Parathyroid adenoma (tissue), 2 donors: ENCODE results near the gene RFT1.

ENCODE experiments used
- H2AFZ ChIP-seq: fragments of 300-600 bp; sonication (generic); one replicate; pipeline ENCODE4 v1.7.0; 2017; ENCODE audit warnings: antibody characterized with exemption, mild to moderate bottlenecking
- H3K27ac ChIP-seq: fragments of 300-600 bp; sonication (generic); one replicate; pipeline ENCODE4 v1.7.0; 2017
- H3K27me3 ChIP-seq: fragments of 300-600 bp; sonication (generic); one replicate; pipeline ENCODE4 v1.7.0; 2017; ENCODE audit warnings: low read length; ENCODE audit not compliant: control insufficient read depth, insufficient read depth
- H3K36me3 ChIP-seq: fragments of 300-600 bp; sonication (generic); one replicate; pipeline ENCODE4 v1.7.0; 2017; ENCODE audit warnings: low read length; ENCODE audit not compliant: control insufficient read depth, insufficient read depth
- H3K4me1 ChIP-seq: fragments of 300-600 bp; sonication (generic); one replicate; pipeline ENCODE4 v1.7.0; 2017; ENCODE audit warnings: control low read depth
- H3K4me2 ChIP-seq: fragments of 300-600 bp; sonication (generic); one replicate; pipeline ENCODE4 v1.7.0; 2017; ENCODE audit warnings: low read length
- H3K4me3 ChIP-seq: fragments of 300-600 bp; sonication (generic); one replicate; pipeline ENCODE4 v1.7.0; 2017; ENCODE audit warnings: low read depth, low read length
- H3K79me2 ChIP-seq: fragments of 300-600 bp; sonication (generic); one replicate; pipeline ENCODE4 v1.7.0; 2017; ENCODE audit warnings: control low read depth
- H3K9ac ChIP-seq: fragments of 300-600 bp; sonication (generic); one replicate; pipeline ENCODE4 v1.7.0; 2017; ENCODE audit warnings: mild to moderate bottlenecking
- H3K9me3 ChIP-seq: fragments of 300-600 bp; sonication (generic); one replicate; pipeline ENCODE4 v1.7.0; 2017; ENCODE audit warnings: low read length; ENCODE audit not compliant: control insufficient read depth
- TF ChIP-seq, protein P1 (sequence below): fragments of 300-600 bp; sonication (generic); IDR thresholded peaks from one replicate; pipeline ENCODE4 v1.7.0; 2017; ENCODE audit warnings: antibody characterized with exemption, mild to moderate bottlenecking
- donor health status: primary hyperparathyroidism.

The RFT1 gene

DNA sequence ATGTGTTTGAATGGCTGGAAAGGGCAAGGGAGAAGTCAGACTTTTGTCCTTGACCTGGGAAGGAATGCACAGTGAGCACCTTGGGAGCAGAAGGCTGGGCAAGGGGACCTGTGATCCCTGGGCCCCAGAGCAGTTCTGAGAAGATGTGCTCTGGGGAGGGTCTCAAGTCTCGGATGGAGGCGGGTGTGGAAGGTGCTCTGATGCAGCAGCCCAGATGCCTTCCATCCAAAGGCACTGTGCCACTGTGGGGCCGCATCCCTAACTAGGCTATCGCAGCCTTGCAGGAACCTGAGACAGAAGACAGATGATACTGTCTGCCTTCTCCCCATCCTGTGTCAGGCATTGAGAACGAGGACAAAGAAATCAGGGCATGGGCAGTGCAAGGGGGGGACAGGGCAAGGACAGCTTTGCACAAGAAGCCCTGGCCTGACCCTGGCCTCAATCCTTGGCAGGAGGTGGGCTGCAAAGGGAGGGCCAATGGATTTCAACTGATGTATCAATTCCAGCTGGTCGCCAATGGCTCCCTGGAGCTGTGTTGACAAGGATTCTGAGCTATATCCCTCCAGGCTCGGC lies 16.2 kb upstream of the RFT1 start:
- Histone ChIP-seq H3K4me1 (peaks cover 8% of the 10 kb centered on the region), H3K36me3 (no peaks in the 10 kb centered on the region), H3K27me3 (no peaks in the 10 kb centered on the region), H3K79me2 (peaks cover 4% of the 10 kb centered on the region), H3K9ac (no peak overlapping the region), H2AFZ (no peak overlapping the region), H3K4me2 (no peak overlapping the region), H3K4me3 (no peak overlapping the region), H3K9me3 (no peaks in the 10 kb centered on the region), H3K27ac (no peak overlapping the region)
- TF ChIP-seq, protein P1, sequence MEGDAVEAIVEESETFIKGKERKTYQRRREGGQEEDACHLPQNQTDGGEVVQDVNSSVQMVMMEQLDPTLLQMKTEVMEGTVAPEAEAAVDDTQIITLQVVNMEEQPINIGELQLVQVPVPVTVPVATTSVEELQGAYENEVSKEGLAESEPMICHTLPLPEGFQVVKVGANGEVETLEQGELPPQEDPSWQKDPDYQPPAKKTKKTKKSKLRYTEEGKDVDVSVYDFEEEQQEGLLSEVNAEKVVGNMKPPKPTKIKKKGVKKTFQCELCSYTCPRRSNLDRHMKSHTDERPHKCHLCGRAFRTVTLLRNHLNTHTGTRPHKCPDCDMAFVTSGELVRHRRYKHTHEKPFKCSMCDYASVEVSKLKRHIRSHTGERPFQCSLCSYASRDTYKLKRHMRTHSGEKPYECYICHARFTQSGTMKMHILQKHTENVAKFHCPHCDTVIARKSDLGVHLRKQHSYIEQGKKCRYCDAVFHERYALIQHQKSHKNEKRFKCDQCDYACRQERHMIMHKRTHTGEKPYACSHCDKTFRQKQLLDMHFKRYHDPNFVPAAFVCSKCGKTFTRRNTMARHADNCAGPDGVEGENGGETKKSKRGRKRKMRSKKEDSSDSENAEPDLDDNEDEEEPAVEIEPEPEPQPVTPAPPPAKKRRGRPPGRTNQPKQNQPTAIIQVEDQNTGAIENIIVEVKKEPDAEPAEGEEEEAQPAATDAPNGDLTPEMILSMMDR: no peak

GRCh38 chr3:53145713-53146080 lies 15.5 kb upstream of the RFT1 start:
- Histone ChIP-seq H3K4me2 (no peak overlapping the region), H2AFZ (no peak overlapping the region), H3K27me3 (no peaks in the 10 kb centered on the region), H3K27ac (no peak overlapping the region), H3K4me3 (no peak overlapping the region), H3K9me3 (no peaks in the 10 kb centered on the region), H3K9ac (no peak overlapping the region), H3K36me3 (no peaks in the 10 kb centered on the region), H3K79me2 (peaks cover 4% of the 10 kb centered on the region), H3K4me1 (peaks cover 8% of the 10 kb centered on the region)
- TF ChIP-seq, protein P1: no peak

GRCh38 chr3:53144862-53145712 lies 14.9 kb upstream of the RFT1 start:
- Histone ChIP-seq H2AFZ (no peak overlapping the region), H3K9me3 (no peaks in the 10 kb centered on the region), H3K4me2 (no peak overlapping the region), H3K9ac (no peak overlapping the region), H3K4me1 (peaks cover 8% of the 10 kb centered on the region), H3K27ac (no peak overlapping the region), H3K79me2 (peaks cover 4% of the 10 kb centered on the region), H3K36me3 (no peaks in the 10 kb centered on the region), H3K4me3 (no peak overlapping the region), H3K27me3 (no peaks in the 10 kb centered on the region)
- TF ChIP-seq, protein P1: no peak

GRCh38 chr3:53144446-53144845 lies 14.2 kb upstream of the RFT1 start:
- no peaks in the 10 kb centered on the region for H3K36me3 ChIP-seq
- TF ChIP-seq, protein P1: no peak
- no peaks in the 10 kb centered on the region for H3K27me3 ChIP-seq
- no peak overlapping the region for H3K4me3 ChIP-seq
- H3K9me3 ChIP-seq: no peaks in the 10 kb centered on the region
- H2AFZ ChIP-seq: no peak overlapping the region
- no peak overlapping the region for H3K27ac ChIP-seq
- no peak overlapping the region for H3K9ac ChIP-seq
- no peak overlapping the region for H3K4me2 ChIP-seq
- peaks cover 1% of the 10 kb centered on the region for H3K79me2 ChIP-seq
- peaks cover 8% of the 10 kb centered on the region for H3K4me1 ChIP-seq
